T1000 (cell line): Measurements from ENCODE around the gene RTN4IP1.
"Not testable (repeated sequence)": the region's sequence is repeated elsewhere in the genome, so short reads cannot be mapped to it uniquely, and the experiment has no call there.

Experiments used
- DNase-seq: peaks from one replicate; lab custom pipeline; 2025; ENCODE audit warnings: mixed read lengths; lab: John Stamatoyannopoulos, UW

The RTN4IP1 gene

DNA sequence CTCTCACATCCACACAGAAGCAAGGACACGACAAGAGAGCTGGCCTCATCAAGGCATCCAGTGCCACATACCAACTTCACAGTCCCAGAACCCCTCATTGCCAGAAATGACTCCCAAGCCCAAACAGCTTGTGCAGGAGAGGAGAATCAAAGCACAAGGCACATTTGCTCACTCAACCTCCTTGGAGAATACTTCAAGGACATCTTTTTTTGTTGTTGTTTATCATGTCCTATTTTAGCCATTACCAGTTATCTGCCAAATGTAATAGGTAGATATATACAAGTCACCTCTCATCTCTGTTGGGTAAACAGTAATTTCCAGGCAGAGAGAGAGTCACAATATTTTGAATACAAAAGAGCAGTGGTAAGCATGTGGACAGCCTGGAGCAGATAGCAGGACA lies 47.8 kb downstream of the RTN4IP1 start:
- DNase-seq = no peak

- no peak for DNase-seq
Observed at GRCh38 chr6:106579281-106579680, 50.0 kb downstream of the RTN4IP1 start.

GRCh38 chr6:106574741-106575458 lies 54.4 kb downstream of the RTN4IP1 start:
- DNase-seq = peak; percentile 50

DNA sequence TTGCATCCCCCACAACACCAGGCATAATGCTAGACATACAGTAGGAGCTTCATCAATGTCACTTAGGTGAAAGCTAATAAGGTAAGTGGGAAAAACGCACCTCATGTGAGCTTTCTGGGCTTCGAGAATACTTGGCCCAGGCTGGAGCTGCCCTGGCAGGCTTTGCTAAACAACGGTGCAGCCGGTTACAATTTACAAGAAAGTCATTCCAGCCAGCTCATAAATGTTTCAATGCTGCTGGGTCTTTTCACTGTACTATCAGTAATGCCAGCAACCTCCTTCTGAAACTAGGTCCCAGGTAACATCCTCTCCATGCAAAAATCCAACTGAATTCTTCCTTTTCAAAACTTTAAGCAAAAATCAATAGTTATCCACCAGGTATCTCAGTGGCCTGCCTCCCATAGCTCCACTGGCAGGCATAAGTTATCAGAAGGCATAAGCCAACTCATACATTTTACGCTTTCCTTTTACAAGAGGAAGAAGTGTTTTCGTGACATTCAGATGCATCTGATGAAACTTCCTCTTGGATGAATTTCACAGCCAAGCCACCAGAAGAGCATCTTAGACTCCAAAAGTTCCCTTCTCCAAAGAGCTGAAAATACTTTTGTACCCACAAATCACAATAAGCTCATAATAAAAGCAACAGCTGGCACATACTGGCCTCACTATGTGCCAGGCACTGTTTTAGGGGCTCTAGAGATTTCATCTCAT lies 56.3 kb downstream of the RTN4IP1 start:
- DNase-seq = no peak

GRCh38 chr6:106572436-106572835 lies 56.9 kb downstream of the RTN4IP1 start:
- no peak for DNase-seq

GRCh38 chr6:106569428-106569827 lies 59.9 kb downstream of the RTN4IP1 start:
- DNase-seq = no peak

DNA sequence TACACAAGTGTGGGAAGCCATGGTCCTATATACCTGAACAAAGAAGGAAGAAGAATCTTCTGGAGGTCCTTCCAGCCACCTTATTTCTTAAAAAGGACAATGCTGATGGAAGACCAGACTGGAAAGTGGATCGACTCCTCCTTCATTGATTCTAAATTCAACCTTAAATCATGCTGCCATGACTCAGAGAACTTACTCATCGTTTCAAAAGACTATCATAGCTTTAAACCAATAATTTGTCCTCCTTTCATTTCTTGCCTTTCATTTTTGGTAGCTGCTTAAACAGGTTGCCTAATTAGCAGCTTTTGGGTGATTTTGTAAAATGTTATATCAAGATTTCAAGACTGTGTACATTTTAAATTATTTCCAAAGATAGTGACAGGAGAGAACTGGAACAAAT lies 60.8 kb downstream of the RTN4IP1 start:
- DNase-seq = no peak

- DNase-seq = no peak
Observed at GRCh38 chr6:106564476-106564875, 64.8 kb downstream of the RTN4IP1 start.

GRCh38 chr6:106563614-106564013 lies 65.7 kb downstream of the RTN4IP1 start:
- no peak for DNase-seq

DNA sequence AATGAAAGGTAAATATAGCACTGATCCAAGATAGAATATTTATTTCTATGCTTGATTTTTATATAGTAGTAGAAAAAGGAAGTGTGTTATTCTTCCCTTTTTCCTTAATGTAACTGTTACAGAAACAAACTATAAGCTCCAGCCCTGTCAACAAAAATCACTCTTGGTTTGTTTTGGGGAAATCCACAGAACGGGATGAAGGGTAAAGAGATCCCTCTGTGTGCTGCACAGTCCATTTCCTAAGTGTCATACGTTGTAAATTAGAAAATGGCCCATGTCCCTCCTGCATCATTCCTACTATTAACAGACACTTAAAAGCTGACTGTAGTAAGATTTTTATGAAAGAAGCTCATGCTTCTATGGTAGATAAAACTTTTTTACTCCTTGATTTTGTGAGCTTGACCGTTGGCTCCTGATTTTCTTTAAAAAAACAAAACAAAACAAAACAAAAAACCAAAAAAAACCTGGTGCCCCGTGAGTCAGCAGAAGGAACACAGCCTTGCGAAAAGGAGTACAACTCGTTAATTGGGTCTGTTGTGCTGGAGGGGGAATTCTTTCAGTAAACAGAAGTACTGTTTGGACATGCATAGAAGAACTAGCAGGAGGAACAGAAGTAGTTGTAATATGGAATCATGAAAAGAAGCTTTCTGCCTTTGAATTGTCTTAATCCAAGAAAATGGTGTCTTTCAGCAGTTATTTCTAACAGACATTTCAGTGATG lies 67.5 kb downstream of the RTN4IP1 start:
- no peak for DNase-seq

- no peak for DNase-seq
Observed at GRCh38 chr6:106560996-106561685, 68.2 kb downstream of the RTN4IP1 start.

GRCh38 chr6:106559659-106560058 lies 69.6 kb downstream of the RTN4IP1 start:
- DNase-seq = not testable (repeated sequence)

DNA sequence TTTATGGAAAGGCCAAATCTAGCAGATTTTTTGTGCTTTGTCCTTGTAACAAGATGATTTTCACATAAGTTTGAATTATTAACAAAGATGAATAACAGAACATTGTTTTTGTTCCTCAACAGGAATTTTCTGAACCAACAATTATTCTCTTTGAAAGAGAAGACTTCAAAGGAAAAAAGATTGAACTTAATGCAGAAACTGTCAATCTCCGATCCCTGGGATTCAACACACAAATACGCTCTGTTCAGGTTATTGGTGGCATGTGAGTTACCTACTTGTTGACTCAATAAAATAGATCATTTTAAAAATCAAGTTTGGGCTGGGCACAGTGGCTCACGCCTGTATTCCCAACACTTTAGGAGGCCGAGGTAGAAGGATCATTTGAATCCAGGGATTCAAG lies 70.9 kb downstream of the RTN4IP1 start:
- no peak for DNase-seq

- no peak for DNase-seq
Observed at GRCh38 chr6:106557837-106558236, 71.5 kb downstream of the RTN4IP1 start.

- no peak for DNase-seq
Observed at GRCh38 chr6:106556368-106556960, 72.8 kb downstream of the RTN4IP1 start.

DNA sequence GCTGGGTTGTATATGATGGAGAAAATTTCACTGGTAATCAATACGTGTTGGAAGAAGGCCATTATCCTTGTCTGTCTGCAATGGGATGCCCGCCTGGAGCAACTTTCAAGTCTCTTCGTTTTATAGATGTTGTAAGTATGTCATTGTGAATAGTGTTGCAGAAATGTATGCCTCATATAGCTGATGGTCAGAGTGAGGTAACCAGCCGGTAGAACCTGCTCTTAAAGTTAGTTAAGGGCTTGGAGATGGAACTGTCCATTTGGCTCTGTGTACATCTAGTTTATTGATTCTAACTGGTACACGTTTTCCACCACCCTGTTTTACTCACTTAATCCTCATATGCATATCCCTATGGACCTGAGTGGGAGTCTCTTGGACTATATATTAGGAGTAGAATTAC lies 73.5 kb downstream of the RTN4IP1 start:
- no peak for DNase-seq

DNA sequence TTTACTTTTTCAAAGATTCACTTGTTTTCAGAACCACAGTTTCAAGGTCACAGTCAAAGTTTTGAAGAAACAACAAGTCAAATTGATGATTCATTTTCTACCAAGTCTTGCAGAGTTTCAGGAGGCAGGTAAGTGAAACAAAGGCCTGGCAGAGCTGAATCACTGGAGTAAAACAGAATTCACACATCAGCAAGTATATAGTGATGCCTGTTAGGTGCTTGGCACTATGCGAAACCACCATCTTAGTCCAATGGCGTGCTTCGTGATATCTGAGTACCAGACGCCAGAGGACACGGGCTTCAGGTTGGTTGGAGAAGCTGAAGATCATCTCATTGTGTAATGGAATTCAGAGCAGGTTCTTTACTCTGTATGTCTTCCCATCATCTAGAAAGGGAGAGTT lies 75.9 kb downstream of the RTN4IP1 start:
- DNase-seq = no peak

GRCh38 chr6:106551155-106551554 lies 78.1 kb downstream of the RTN4IP1 start:
- DNase-seq = no peak

GRCh38 chr6:106549521-106549920 lies 79.8 kb downstream of the RTN4IP1 start:
- DNase-seq = no peak

DNA sequence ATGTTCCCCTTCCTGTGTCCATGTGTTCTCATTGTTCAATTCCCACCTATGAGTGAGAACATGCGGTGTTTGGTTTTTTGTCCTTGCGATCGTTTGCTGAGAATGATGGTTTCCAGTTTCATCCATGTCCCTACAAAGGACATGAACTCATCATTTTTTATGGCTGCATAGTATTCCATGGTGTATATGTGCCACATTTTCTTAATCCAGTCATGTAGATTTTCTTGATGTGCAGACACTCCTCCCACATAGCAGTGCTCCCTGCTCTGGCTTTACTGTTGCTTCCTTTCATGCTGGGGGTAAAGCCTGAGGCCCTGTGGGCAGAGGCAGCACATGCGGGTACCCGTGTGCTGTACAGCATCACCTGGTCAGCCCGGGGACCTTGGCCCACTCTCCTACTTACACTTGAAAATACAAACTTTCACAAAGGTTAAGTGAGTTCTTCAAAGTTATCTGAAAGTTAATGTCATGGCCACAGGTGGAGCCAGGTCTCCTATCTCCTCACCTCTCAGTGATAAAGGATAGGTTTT lies 80.3 kb downstream of the RTN4IP1 start:
- DNase-seq = not testable (repeated sequence)

- peak; percentile 19 for DNase-seq
Observed at GRCh38 chr6:106547601-106548453, 81.5 kb downstream of the RTN4IP1 start.
